ENCODE results near the gene FER.
"Not testable (repeated sequence)": the region's sequence is repeated elsewhere in the genome, so short reads cannot be mapped to it uniquely, and the experiment has no call there.

FER gene

DNA sequence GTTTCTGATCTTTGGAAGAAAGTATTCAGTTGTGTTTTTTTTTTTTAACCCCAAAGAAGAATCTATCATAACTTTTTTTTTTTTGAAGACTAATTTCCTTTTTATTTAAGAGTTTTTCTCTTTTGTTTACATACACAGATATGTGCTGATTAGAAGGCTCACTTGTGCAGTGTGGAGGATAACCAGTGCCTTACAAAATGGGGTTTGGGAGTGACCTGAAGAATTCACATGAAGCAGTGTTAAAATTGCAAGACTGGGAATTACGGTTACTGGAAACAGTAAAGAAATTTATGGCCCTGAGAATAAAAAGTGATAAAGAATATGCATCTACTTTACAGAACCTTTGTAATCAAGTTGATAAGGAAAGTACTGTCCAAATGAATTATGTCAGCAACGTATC is 50.3 kb downstream of the FER start:
- no peak for DNase-seq (ENCODE audit: low read depth in 3 of 3, low spot score in 1 of 3)

DNA sequence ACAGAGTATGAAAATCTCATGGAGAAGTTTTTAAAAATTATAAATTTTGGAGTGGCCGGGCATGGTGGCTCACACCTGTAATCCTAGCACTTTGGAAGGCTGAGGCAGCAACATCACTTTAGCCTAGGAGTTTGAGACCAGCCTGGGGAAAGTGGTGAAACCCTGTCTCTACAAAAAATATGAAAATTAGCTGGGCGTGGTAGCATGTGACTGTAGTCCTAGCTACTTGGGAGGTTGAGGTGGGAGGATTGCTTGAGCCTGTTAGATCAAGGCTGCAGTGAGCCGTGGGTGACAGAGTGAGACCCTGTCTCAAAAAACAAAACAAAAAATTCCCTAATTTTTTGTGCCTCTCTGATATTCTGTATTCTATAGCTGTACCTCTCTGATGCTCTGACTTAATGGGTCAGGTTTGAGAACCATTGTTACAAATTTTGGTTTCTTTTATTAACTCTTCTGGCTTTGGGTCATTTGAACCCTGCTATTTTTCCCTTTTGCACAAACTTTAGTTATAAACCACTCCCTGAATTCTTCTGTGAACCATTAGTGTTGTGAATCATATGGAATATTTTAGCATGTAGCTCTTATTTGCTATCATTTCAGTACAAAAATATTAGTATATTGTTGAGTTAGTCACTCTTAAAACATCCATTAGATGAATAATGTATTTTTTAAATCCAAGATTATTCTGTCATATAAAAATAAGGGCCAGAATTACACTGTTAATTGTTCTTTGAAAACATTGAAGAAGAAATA is 51.0 kb downstream of the FER start:
- DNase-seq (ENCODE audit: low read depth in 3 of 3, low spot score in 1 of 3): no peak

DNA sequence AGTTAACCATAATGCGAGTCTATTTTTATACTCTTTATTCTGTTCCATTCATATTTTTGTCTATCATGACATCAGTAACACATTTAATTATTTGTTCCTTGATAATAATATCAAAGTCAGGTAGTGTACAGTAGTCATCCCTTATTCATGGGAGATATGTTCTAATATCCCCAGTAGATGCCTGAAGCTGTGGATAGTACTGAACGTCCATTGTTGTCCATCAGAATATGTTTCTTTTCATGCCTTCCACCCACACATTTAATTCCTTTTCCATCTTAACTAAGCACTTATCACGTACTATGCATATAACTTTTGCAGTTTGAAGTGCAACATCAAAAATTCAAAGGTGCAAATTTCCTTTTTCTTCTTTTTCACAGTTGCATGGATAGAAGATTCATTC is 53.6 kb downstream of the FER start:
- DNase-seq (ENCODE audit: low read depth in 3 of 3, low spot score in 1 of 3): no peak

DNA sequence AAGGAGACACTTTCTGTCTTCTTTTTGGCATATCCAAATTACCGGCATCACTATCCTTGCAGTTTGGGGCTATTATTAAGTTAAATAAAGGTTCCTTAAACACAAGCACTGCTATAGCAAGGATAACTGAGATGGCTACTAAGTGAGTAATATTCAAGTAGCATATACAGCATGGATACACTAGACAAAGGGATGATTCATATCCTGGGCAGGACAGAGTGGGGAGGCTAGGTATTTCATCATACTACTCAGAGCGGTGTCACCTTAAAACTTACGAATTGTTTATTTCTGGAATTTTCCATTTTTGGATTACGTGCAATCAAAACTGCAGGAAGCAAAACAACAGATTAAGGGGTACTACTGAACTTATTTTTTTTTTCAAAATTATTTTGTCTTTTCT is 54.1 kb downstream of the FER start:
- no peak for DNase-seq (ENCODE audit: low read depth in 3 of 3, low spot score in 1 of 3)

GRCh38 chr5:108810717-108811116 is 63.0 kb downstream of the FER start:
- no peak for DNase-seq (ENCODE audit: low read depth in 3 of 3, low spot score in 1 of 3)

- no peak for DNase-seq (ENCODE audit: low read depth in 3 of 3, low spot score in 1 of 3)
Measured at GRCh38 chr5:108813673-108814072, 66.0 kb downstream of the FER start.

DNA sequence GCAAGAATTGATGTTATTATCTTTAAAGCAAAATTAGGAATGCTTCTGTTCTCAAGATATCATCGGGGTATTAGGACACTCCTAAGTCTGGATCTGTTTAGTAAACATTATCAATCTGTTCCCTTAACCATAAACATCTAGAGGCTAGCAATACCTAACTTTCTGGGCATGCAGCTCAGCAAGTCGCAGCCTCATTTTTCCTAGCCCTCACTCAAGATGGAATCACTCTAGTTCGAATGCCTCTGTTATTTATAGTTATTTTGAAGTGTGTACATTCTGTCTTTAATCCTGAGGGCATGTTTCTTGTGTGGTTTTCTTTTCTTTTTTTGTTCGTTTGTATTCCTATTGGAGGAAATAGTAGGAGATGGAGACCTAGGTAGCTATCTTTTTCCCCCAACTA is 66.9 kb downstream of the FER start:
- DNase-seq (ENCODE audit: low read depth in 3 of 3, low spot score in 1 of 3): no peak

DNA sequence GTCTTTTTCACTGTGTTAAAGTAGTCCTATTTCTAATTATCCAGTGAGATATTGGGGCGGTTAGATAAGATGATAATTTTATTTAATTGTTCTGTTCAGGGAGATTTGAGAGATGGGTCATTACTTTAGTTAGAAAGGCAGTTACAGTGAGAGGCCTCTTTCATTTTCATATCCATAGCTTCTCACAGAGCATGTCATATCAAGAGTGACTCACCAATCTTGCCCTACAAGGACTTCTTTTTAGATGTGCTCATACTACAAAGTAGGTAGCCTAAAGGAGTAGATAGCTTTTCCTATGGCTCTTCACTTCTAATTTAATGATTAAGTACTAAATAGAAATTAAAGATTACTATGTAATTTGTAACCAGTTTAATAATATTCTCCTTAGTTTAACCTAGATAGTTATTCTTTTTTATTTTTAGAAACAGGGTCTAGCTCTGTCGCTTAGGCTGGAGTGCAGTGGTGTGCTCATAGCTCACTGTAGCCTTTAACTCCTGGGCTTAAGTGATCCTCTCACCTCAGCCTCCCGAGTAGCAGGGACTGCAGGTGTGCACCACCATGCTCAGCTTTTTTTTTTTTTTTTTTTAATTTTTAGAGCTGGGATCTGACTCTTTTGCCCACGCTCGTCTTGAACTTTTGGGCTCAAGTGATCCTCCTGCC is 71.0 kb downstream of the FER start:
- no peak for DNase-seq (ENCODE audit: low read depth in 3 of 3, low spot score in 1 of 3)

DNA sequence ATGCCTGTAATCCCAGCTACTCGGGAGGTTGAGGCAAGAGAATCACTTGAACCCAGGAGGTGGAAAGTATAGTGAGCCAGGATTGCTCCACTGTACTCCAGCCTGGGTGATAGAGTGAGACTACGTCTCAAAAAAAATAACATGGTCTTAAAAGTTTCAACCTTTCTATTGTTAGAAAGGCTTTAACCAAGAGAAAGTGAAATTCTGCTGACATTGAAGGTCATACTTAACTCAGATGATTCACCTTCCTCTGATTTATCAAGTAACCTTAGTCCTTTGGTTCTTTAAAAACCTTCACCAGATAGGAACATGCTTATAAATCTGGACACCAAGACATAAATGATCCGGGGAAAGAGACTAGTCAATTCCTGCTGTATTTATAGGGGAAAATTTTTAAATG is 73.3 kb downstream of the FER start:
- no peak for DNase-seq (ENCODE audit: low read depth in 3 of 3, low spot score in 1 of 3)

DNA sequence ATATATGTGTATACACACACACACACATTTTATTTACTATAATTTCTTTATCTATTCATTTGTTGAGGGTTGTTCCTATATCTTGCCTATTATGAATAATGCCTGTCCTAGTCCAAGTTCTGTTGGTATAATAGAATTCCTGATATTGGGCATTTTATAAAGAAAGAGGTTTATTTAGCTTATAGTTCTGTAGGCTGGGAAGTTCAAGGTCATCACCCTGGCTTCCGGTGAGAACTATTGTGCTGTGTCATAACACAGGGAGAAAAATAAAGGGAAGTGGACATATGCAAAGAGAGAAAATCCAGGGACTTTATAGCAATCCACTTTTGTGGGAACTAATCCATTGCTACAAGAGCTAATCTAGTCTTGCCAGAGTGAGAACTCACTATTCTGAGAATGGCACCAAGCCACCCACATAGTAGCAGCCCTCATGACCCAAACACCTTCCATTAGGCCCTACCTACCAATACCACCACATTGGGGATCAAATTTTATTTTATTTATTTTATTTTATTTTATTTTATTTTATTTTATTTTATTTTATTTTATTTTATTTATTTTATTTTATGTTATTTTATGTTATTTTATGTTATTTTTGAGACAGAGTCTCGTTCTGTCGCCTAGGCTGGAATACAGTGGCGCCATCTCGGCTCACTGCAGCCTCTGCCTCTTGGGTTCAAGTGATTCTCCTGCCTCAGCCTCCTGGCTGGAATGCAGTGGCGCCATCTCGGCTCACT is 74.7 kb downstream of the FER start:
- no peak for DNase-seq (ENCODE audit: low read depth in 3 of 3, low spot score in 1 of 3)

DNA sequence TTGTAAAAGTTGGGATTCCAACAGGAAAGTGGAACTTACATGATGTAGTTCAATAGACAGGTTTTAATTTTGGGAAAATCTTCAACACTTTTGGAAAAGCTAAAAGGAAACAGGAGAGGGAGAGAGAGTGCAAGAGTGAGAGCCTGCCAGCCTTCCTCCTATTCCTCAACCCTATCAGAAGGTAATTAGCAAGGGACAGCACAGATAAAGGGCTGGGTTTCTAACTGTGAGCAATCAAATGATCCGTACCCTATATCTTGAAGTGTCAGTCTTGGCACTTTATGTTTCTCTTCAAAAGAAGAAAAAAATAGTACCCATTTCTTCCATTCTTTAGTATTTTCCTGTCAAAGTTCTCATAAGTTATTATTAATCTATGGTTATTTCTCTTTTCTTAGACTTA is 79.4 kb downstream of the FER start:
- no peak for DNase-seq (ENCODE audit: low read depth in 3 of 3, low spot score in 1 of 3)

GRCh38 chr5:108830705-108831276 is 83.1 kb downstream of the FER start:
- DNase-seq (ENCODE audit: low read depth in 3 of 3, low spot score in 1 of 3): no peak

- no peak for DNase-seq (ENCODE audit: low read depth in 3 of 3, low spot score in 1 of 3)
Measured at GRCh38 chr5:108836492-108836891, 88.8 kb downstream of the FER start.

DNA sequence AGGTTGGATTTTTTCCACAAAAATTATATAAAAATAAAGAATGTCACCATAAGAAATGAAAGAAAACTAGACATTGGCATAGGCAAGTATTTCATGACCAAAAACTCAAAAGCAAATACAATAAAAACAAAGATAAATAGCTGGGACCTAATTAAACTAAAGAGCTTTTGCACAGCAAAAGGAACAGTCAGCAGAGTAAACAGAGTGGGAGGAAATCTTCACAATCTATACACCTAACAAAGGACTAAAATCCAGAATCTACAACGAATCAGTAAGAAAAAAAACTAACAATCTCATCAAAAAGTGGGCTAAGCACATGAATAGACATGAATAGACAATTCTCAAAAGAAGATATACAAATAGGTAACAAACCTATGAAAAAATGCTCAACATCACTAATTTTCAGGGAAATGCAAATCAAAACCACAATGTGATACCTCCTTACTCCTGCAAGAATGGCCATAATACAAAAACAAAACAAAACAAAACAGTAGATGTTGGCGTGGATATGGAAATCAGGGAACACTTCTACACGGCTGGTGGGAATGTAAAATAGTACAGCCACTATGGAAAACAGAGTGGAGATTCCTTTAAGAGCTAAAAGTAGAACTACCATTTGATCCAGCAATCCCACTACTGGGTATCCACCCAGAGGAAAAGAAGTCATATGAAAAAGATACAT is 94.7 kb downstream of the FER start:
- DNase-seq (ENCODE audit: low read depth in 3 of 3, low spot score in 1 of 3): not testable (repeated sequence)

- DNase-seq (ENCODE audit: low read depth in 3 of 3, low spot score in 1 of 3): not testable (repeated sequence)
Measured at GRCh38 chr5:108851129-108851528, 103.4 kb downstream of the FER start.

DNA sequence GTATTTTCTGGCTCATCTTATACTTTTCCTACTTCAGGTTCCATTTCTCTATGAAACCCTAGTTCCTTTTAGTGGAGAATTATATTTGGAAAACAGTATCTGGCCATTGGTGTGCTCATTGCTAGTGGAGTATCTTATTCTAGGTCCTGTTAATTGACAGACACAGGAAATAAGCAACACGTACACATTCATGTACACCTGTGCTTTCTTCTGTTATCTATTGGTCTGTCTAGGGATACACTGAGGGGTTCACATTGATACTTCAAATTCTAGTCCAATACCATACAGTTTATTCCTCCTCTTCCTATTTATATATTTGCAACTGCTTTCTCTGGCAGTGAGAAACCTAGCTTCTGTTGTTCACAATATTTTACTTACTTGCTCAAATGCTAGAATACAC is 110.2 kb downstream of the FER start:
- DNase-seq (ENCODE audit: low read depth in 3 of 3, low spot score in 1 of 3): no peak

DNA sequence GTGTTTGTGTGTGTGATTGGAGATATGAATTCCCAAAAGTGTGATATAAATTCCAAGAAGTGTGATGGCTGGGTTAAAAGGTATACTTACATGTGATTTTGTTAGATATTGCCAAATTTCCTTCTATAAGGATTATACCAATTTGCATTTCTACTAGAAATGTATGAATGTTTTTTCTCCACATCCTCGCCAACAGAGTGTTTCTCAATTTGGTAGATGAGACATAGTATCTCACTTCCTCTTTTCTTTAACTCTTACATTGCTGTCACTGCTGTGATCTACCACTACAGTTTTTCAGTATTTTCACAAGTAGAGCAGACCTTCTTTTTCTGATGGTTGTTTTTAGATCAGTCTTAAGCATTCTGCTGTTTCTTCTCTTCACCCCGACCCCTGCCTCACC is 111.3 kb downstream of the FER start:
- no peak for DNase-seq (ENCODE audit: low read depth in 3 of 3, low spot score in 1 of 3)

GRCh38 chr5:108862211-108862610 is 114.5 kb downstream of the FER start:
- DNase-seq (ENCODE audit: low read depth in 3 of 3, low spot score in 1 of 3): no peak

- not testable (repeated sequence) for DNase-seq (ENCODE audit: low read depth in 3 of 3, low spot score in 1 of 3)
Measured at GRCh38 chr5:108866097-108866496, 118.4 kb downstream of the FER start.

- no peak for DNase-seq (ENCODE audit: low read depth in 3 of 3, low spot score in 1 of 3)
Measured at GRCh38 chr5:108867656-108868055, 120.0 kb downstream of the FER start.

DNA sequence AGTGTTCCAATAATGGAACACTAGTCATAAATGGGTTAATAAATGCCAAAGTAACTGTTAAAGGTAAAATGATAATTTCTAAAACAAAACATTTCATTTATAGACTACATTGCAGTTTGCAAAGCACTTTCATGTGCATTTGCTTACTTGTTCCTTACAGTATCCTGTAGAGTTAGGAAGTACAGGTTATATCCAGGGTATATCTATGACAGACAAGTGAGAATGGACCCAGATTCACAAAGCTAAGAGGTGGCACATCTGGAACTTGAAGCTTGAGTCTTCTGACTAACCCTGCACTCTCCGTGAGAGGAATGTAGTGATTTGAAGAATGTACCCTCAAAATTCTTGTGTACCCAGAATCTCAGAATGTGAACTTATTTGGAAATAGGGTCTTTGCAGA is 121.4 kb downstream of the FER start:
- no peak for DNase-seq (ENCODE audit: low read depth in 3 of 3, low spot score in 1 of 3)

Data from stimulated activated CD4-positive, alpha-beta T cell treated with anti-CD3 and anti-CD28 coated beads, TNF-alpha, amount 100 ng/mL, for 1 hour (primary cell).